Kidney glomerular epithelial cell (primary cell): Measurements from ENCODE around the gene ELMO1.
"Not testable (repeated sequence)": the region's sequence is repeated elsewhere in the genome, so short reads cannot be mapped to it uniquely, and the experiment has no call there.

Experiments
- DNase-seq: peaks from one replicate; lab custom pipeline; 2025; lab: John Stamatoyannopoulos, UW

Gene ELMO1

GRCh38 chr7:37013771-37014170, 434.9 kb downstream of the ELMO1 start:
- DNase-seq = no peak

GRCh38 chr7:37011151-37011890, 437.3 kb downstream of the ELMO1 start:
- DNase-seq = no peak

GRCh38 chr7:37009125-37009675, 439.5 kb downstream of the ELMO1 start:
- no peak for DNase-seq

GRCh38 chr7:37007691-37008090, 441.0 kb downstream of the ELMO1 start:
- no peak for DNase-seq

- no peak for DNase-seq
Observed at GRCh38 chr7:37007268-37007667, 441.4 kb downstream of the ELMO1 start.

- DNase-seq = no peak
Observed at GRCh38 chr7:37006764-37007163, 441.9 kb downstream of the ELMO1 start.

- DNase-seq = no peak
Observed at GRCh38 chr7:37000511-37000910, 448.2 kb downstream of the ELMO1 start.

- no peak for DNase-seq
Observed at GRCh38 chr7:36999626-37000485, 448.8 kb downstream of the ELMO1 start.

GRCh38 chr7:36995776-36996175, 452.9 kb downstream of the ELMO1 start:
- DNase-seq = no peak

- DNase-seq = no peak
Observed at GRCh38 chr7:36994456-36995112, 454.1 kb downstream of the ELMO1 start.

- DNase-seq = no peak
Observed at GRCh38 chr7:36986948-36987724, 461.5 kb downstream of the ELMO1 start.

- DNase-seq = no peak
Observed at GRCh38 chr7:36986511-36986933, 462.1 kb downstream of the ELMO1 start.

- no peak for DNase-seq
Observed at GRCh38 chr7:36985866-36986400, 462.7 kb downstream of the ELMO1 start.

- no peak for DNase-seq
Observed at GRCh38 chr7:36985316-36985715, 463.3 kb downstream of the ELMO1 start.

- no peak for DNase-seq
Observed at GRCh38 chr7:36984710-36985312, 463.9 kb downstream of the ELMO1 start.

- DNase-seq = no peak
Observed at GRCh38 chr7:36984041-36984521, 464.6 kb downstream of the ELMO1 start.

- no peak for DNase-seq
Observed at GRCh38 chr7:36982766-36983165, 465.9 kb downstream of the ELMO1 start.

- no peak for DNase-seq
Observed at GRCh38 chr7:36979810-36980248, 468.8 kb downstream of the ELMO1 start.

GRCh38 chr7:36978461-36978860, 470.2 kb downstream of the ELMO1 start:
- DNase-seq = no peak

- no peak for DNase-seq
Observed at GRCh38 chr7:36977878-36978277, 470.8 kb downstream of the ELMO1 start.

GRCh38 chr7:36973534-36973933, 475.1 kb downstream of the ELMO1 start:
- not testable (repeated sequence) for DNase-seq
